ENCODE data around the gene NKX2-1.

Gene NKX2-1

GRCh38 chr14:36508418-36509068 lies 11.5 kb downstream of the NKX2-1 start:
- Histone ChIP-seq H3K4me1 (ENCODE audit: control insufficient read depth, insufficient read depth, low read length) (no peaks in the 10 kb centered on the region), H3K9me3 (ENCODE audit: control insufficient read depth, insufficient read depth, low read depth, low read length) (no peaks in the 10 kb centered on the region), H3K36me3 (ENCODE audit: control insufficient read depth in 2 of 2, insufficient read depth in 1 of 2, low read length in 2 of 2) (no peaks in the 10 kb centered on the region), H3K27ac (ENCODE audit: extremely low read depth, low read depth, low read length) (no peak overlapping the region), H3K4me3 (ENCODE audit: low read depth, low read length) (no peak overlapping the region)
- ChIA-PET POLR2A (no interaction called here), CTCF (interaction anchor here (0.9 to 2.5 kb wide), 3 partner anchors 16 to 45 kb away, joined by 3 to 8 read pairs (median 4); no protein-coding TSS in a partner anchor)
- TF ChIP-seq ZBTB48 (tag by site-specific recombination; IDR thresholded peaks at IDR 0.05) (peak; percentile 60; the same call in 1 of the 2 replicates), ZNF837 (tag by site-specific recombination; IDR thresholded peaks at IDR 0.05) (no peak), ZNF169 (tag by site-specific recombination; IDR thresholded peaks at IDR 0.05) (no peak), ZFP3 (tag by site-specific recombination; IDR thresholded peaks at IDR 0.05; ENCODE audit: low read depth) (no peak), ZNF280D (tag by site-specific recombination; IDR thresholded peaks at IDR 0.05) (no peak), ZBTB26 (tag by site-specific recombination; optimal IDR thresholded peaks at IDR 0.05) (peak; percentile 62), ZNF335 (tag by site-specific recombination; conservative IDR thresholded peaks at IDR 0.05) (peak; percentile 74), ZNF777 (tag by site-specific recombination; IDR thresholded peaks at IDR 0.05; ENCODE audit: borderline replicate concordance) (no peak), SP3 (tag by site-specific recombination; IDR thresholded peaks at IDR 0.05) (0 out of 2 replicates have a peak, but pooled peaks have one; percentile 25), ZNF146 (tag by site-specific recombination; IDR thresholded peaks at IDR 0.05) (no peak), ZSCAN16 (tag by site-specific recombination; IDR thresholded peaks at IDR 0.05) (no peak), KLF8 (tag by site-specific recombination; IDR thresholded peaks at IDR 0.05) (no peak), ZEB2 (tag by site-specific recombination; IDR thresholded peaks at IDR 0.05) (no peak), ZBTB11 (tag by site-specific recombination; conservative IDR thresholded peaks at IDR 0.05; ENCODE audit: low read depth) (no peak), OVOL3 (tag by site-specific recombination; IDR thresholded peaks at IDR 0.05) (no peak), ATF2 (tag by site-specific recombination; IDR thresholded peaks at IDR 0.05; ENCODE audit: low read depth) (no peak), ZNF280C (tag by site-specific recombination; IDR thresholded peaks at IDR 0.05) (no peak), ZNF776 (tag by site-specific recombination; IDR thresholded peaks at IDR 0.05; ENCODE audit: borderline replicate concordance) (no peak), KLF1 (tag by site-specific recombination; IDR thresholded peaks at IDR 0.05) (no peak), ZNF37A (tag by site-specific recombination; IDR thresholded peaks at IDR 0.05) (no peak), ZNF366 (tag by site-specific recombination; conservative IDR thresholded peaks at IDR 0.05) (no peak), ZBTB10 (tag by site-specific recombination; IDR thresholded peaks at IDR 0.05) (peak; percentile 33; the same call in 1 of the 2 replicates)
